ENCODE data around the gene TSSK2.

Gene TSSK2

DNA sequence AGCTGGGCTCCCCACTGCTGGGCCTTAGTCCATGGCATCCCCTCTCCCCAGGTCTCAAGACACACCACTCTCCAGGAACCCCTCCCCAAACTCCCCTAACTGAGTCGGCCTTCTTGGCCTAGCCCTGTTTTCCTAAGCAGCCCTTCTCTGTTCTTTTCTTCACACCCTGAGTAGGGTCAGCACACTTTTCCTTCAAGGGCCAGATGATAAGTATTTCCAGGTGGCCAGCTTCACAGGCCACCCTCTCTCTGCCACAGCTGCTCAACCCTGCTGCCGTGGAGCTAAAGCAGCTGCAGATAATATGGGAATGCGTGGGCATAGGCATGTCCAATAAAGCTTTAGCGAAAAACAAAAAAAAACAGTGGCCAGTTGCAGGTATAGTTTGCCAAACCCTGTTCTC is 33.0 kb upstream of the TSSK2 start:
- Histone ChIP-seq H3K27me3 (ENCODE audit: control insufficient read depth in 3 of 3, insufficient read depth in 3 of 3, low read depth in 1 of 3, low read length in 3 of 3) (no peaks in the 10 kb centered on the region), H3K36me3 (replicated peaks in 1 of 2; ENCODE audit: control insufficient read depth in 2 of 2, insufficient read depth in 2 of 2, low read length in 2 of 2) (peaks cover 8 to 25% of the 10 kb centered on the region in 2 donors), H3K18ac (ENCODE audit: low read length) (no peak overlapping the region), H3K23ac (ENCODE audit: low read depth, low read length, poor library complexity) (no peak overlapping the region), H3K4me2 (ENCODE audit: insufficient read depth, low read length, poor library complexity, severe bottlenecking) (no peak overlapping the region), H2BK15ac (ENCODE audit: low read length) (no peak overlapping the region), H2BK120ac (ENCODE audit: low read depth, low read length) (no peak overlapping the region), H3K4me1 (ENCODE audit: control insufficient read depth in 2 of 2, insufficient read depth in 1 of 2, low read depth in 1 of 2, low read length in 2 of 2) (no peaks in the 10 kb centered on the region), H4K91ac (ENCODE audit: low read depth, low read length, poor library complexity) (no peak overlapping the region), H3K14ac (ENCODE audit: low read length) (no peak overlapping the region), H3K4me3 (ENCODE audit: low read length in 2 of 2) (no peak overlapping the region), H2AK5ac (ENCODE audit: low read depth, low read length) (no peak overlapping the region), H3K79me1 (ENCODE audit: low read depth, low read length) (peaks cover 3% of the 10 kb centered on the region), H3K9ac (ENCODE audit: low read depth, low read length, poor library complexity) (no peak overlapping the region), H2BK5ac (ENCODE audit: low read length) (no peak overlapping the region), H3K4ac (ENCODE audit: low read length) (no peak overlapping the region), H3K27ac (replicated peaks; ENCODE audit: low read length) (no peak overlapping the region), H2BK12ac (ENCODE audit: low read length) (no peak overlapping the region), H3K9me3 (replicated peaks in 1 of 2; ENCODE audit: control insufficient read depth in 2 of 2, insufficient read depth in 1 of 2, low read depth in 1 of 2, low read length in 2 of 2) (peaks cover 0 to 4% of the 10 kb centered on the region in 2 donors), H4K8ac (ENCODE audit: low read depth, low read length) (no peak overlapping the region), H2AFZ (ENCODE audit: low read length) (no peak overlapping the region)
- DNase-seq (ENCODE audit: low spot score), result no peak
- no CpG with 5 or more reads among the region's 4 CpGs for WGBS, 2 donors (ENCODE audit: extremely low coverage in 2 of 2, insufficient read length in 2 of 2, insufficient replicate concordance in 1 of 2)

DNA sequence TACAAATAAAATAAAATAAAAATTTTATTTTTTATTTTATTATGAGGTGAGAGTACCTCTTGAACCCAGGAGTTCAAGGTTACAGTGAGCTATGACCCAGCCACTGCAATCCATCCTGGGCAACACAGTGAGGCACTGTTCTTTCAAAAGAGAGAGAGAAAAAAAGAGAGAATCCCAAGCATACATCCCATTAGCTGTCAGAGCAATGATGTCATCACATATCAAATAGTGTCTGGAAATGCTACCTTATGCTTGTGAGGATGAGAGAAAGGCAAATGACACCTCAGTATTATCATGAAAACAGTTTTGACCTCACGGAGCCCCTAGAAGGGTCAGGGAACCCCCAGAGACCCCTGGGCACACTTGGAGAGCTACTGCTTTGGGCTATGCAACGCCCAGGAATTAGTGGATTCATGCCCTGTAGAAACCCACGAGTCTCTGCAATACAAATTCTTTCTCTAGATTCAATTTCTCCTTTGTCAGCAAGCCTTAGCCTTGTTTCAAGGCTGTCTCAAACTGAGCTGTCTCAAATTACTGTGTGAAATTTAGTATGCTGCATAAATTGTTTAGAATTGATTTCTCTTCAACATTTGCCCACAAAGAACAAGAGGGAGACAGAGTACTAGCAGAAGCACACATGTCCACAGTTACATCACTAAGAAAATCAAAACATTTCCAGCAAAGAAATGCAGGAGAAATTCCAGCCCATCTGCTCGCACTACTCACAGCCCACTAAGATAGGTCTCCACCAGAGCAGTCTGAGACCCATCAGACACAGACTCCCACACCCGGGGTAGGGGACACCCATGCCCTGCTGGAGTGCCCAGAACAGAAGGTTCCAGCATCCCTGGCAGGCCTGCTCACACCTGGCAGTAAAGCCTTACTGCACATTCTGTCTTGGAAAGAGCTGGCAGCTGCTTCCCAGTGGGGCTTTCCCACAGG is 27.0 kb upstream of the TSSK2 start:
- no peak overlapping the region for H3K4me2 ChIP-seq (ENCODE audit: insufficient read depth, low read length, poor library complexity, severe bottlenecking)
- H4K91ac ChIP-seq (ENCODE audit: low read depth, low read length, poor library complexity), result no peak overlapping the region
- H3K4ac ChIP-seq (ENCODE audit: low read length), result no peak overlapping the region
- H4K8ac ChIP-seq (ENCODE audit: low read depth, low read length), result no peak overlapping the region
- H2AFZ ChIP-seq (ENCODE audit: low read length), result no peak overlapping the region
- H2BK15ac ChIP-seq (ENCODE audit: low read length), result no peak overlapping the region
- H2BK5ac ChIP-seq (ENCODE audit: low read length), result no peak overlapping the region
- no peak overlapping the region for H2BK12ac ChIP-seq (ENCODE audit: low read length)
- no peak overlapping the region for H3K18ac ChIP-seq (ENCODE audit: low read length)
- H2AK5ac ChIP-seq (ENCODE audit: low read depth, low read length), result no peak overlapping the region
- no peak overlapping the region for H3K4me3 ChIP-seq (ENCODE audit: low read length in 2 of 2)
- DNase-seq (ENCODE audit: low spot score), result no peak
- no peaks in the 10 kb centered on the region for H3K27me3 ChIP-seq (ENCODE audit: control insufficient read depth in 3 of 3, insufficient read depth in 3 of 3, low read depth in 1 of 3, low read length in 3 of 3)
- H3K79me1 ChIP-seq (ENCODE audit: low read depth, low read length), result peaks cover 16% of the 10 kb centered on the region
- peaks cover 0 to 3% of the 10 kb centered on the region in 2 donors for H3K4me1 ChIP-seq (ENCODE audit: control insufficient read depth in 2 of 2, insufficient read depth in 1 of 2, low read depth in 1 of 2, low read length in 2 of 2)
- peaks cover under 1 to 21% of the 10 kb centered on the region in 2 donors for H3K36me3 ChIP-seq (replicated peaks in 1 of 2; ENCODE audit: control insufficient read depth in 2 of 2, insufficient read depth in 2 of 2, low read length in 2 of 2)
- no peak overlapping the region for H3K14ac ChIP-seq (ENCODE audit: low read length)
- no peak overlapping the region for H2BK120ac ChIP-seq (ENCODE audit: low read depth, low read length)
- no peak overlapping the region for H3K23ac ChIP-seq (ENCODE audit: low read depth, low read length, poor library complexity)
- no peak overlapping the region for H3K27ac ChIP-seq (replicated peaks; ENCODE audit: low read length)
- no CpG with 5 or more reads among the region's 5 CpGs for WGBS, 2 donors (ENCODE audit: extremely low coverage in 2 of 2, insufficient read length in 2 of 2, insufficient replicate concordance in 1 of 2)
- no peaks in the 10 kb centered on the region for H3K9me3 ChIP-seq (replicated peaks in 1 of 2; ENCODE audit: control insufficient read depth in 2 of 2, insufficient read depth in 1 of 2, low read depth in 1 of 2, low read length in 2 of 2)
- H3K9ac ChIP-seq (ENCODE audit: low read depth, low read length, poor library complexity), result no peak overlapping the region

DNA sequence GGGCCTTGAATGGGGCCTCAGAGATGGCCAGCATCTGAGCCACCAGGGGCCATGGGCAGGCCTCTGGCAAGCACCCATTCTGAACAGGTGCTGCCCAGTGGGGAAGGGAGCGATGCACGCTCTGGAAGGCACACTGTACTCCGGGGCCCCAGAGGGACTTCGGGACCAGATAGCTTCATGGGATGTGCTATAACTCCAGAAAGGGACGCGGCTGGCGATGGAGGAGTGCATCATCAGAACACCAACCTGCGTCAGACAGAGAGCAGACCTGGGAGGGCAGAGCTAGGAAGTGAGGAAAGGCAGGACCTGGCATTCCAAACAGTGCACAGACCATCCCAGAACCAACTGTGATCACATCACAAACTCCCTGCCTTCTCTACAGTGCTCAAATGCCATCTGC is 25.7 kb upstream of the TSSK2 start:
- Histone ChIP-seq H3K9me3 (replicated peaks in 1 of 2; ENCODE audit: control insufficient read depth in 2 of 2, insufficient read depth in 1 of 2, low read depth in 1 of 2, low read length in 2 of 2) (no peaks in the 10 kb centered on the region), H3K4me3 (ENCODE audit: low read length in 2 of 2) (no peak overlapping the region), H2BK120ac (ENCODE audit: low read depth, low read length) (no peak overlapping the region), H2AK5ac (ENCODE audit: low read depth, low read length) (no peak overlapping the region), H2BK12ac (ENCODE audit: low read length) (no peak overlapping the region), H3K4me1 (ENCODE audit: control insufficient read depth in 2 of 2, insufficient read depth in 1 of 2, low read depth in 1 of 2, low read length in 2 of 2) (peaks cover 3 to 8% of the 10 kb centered on the region in 2 donors), H3K4ac (ENCODE audit: low read length) (no peak overlapping the region), H4K91ac (ENCODE audit: low read depth, low read length, poor library complexity) (no peak overlapping the region), H2BK15ac (ENCODE audit: low read length) (no peak overlapping the region), H3K27me3 (ENCODE audit: control insufficient read depth in 3 of 3, insufficient read depth in 3 of 3, low read depth in 1 of 3, low read length in 3 of 3) (no peaks in the 10 kb centered on the region), H2AFZ (ENCODE audit: low read length) (no peak overlapping the region), H3K4me2 (ENCODE audit: insufficient read depth, low read length, poor library complexity, severe bottlenecking) (no peak overlapping the region), H3K14ac (ENCODE audit: low read length) (no peak overlapping the region), H3K79me1 (ENCODE audit: low read depth, low read length) (peaks cover 19% of the 10 kb centered on the region), H3K27ac (replicated peaks; ENCODE audit: low read length) (no peak overlapping the region), H3K23ac (ENCODE audit: low read depth, low read length, poor library complexity) (no peak overlapping the region), H4K8ac (ENCODE audit: low read depth, low read length) (no peak overlapping the region), H3K9ac (ENCODE audit: low read depth, low read length, poor library complexity) (no peak overlapping the region), H2BK5ac (ENCODE audit: low read length) (peak overlapping the region; percentile 72), H3K18ac (ENCODE audit: low read length) (no peak overlapping the region), H3K36me3 (replicated peaks in 1 of 2; ENCODE audit: control insufficient read depth in 2 of 2, insufficient read depth in 2 of 2, low read length in 2 of 2) (peaks cover 0 to 20% of the 10 kb centered on the region in 2 donors)
- no CpG with 5 or more reads among the region's 8 CpGs for WGBS, 2 donors (ENCODE audit: extremely low coverage in 2 of 2, insufficient read length in 2 of 2, insufficient replicate concordance in 1 of 2)
- no peak for DNase-seq (ENCODE audit: low spot score)

Measured in neuronal stem cell (in vitro differentiated cells).